HepG2 (cell line): Measurements from ENCODE around the gene MAPK10. TPM values are rescaled to one million over a fixed set of nuclear protein-coding genes. Genes with fewer than 3 reads are reported as not detected.

Source experiments
- ATAC-seq: fragments of 200-7000 bp; cut with Tn5 transposase; 3 replicates; pipeline ENCODE4 v1.9.1; 2020; ENCODE audit warnings: mild to moderate bottlenecking, moderate library complexity
- BruUV-seq: library from RNA; stranded (reverse); fragments of 400-500 nt; replicated peaks from 2 replicates; lab custom pipeline; 2021; lab: Mats Ljungman, UMichigan
- CTCF ChIA-PET: fragments of 300-600 bp; formaldehyde crosslinking; extraction: SDS; loops from one replicate; lab custom pipeline; 2021; ENCODE audit warnings: low total read pairs, inconsistent platforms, low intra/inter-chr PET ratio; lab: Yijun Ruan, JAX
- POLR2A ChIA-PET: fragments of 350-600 bp; sonication (Branson Sonifier 250); formaldehyde crosslinking; loops from one replicate; lab custom pipeline; 2020; ENCODE audit warnings: antibody characterized with exemption, inconsistent platforms; lab: Yijun Ruan, JAX
- DNase-seq: peaks from one replicate; pipeline ENCODE4 v3.0.0-alpha.2; 2015; ENCODE audit warnings: low spot score
- FAIRE-seq: peaks from 3 replicates; lab custom pipeline; 2011; peaks lifted over from hg19 to GRCh38; lab: Jason Lieb, UNC
- H2AFZ ChIP-seq: one replicate; pipeline ENCODE4 v1.6.1; 2011; ENCODE audit warnings: low read length, inconsistent platforms
- H3K27ac ChIP-seq: fragments of 300-600 bp; 3 replicates; pipeline ENCODE4 v1.8.0; 2011; ENCODE audit warnings: mixed run types, mild to moderate bottlenecking, mixed read lengths, low read length, inconsistent platforms; ENCODE audit not compliant: insufficient read depth; ENCODE audit errors: extremely low read length
- H3K27me3 ChIP-seq, 2 experiments: fragments of 200-600 bp in 1 of 2; 2 replicates in 1 of 2; 3 replicates in 1 of 2; pipeline versions ENCODE4 v1.6.0 to v1.8.0; 2011; ENCODE audit warnings: low read length in 2 of 2, mild to moderate bottlenecking in 2 of 2, moderate library complexity in 2 of 2, inconsistent platforms in 1 of 2; ENCODE audit not compliant: insufficient read depth in 2 of 2, control insufficient read depth in 1 of 2
- H3K36me3 ChIP-seq, 2 experiments: fragments of 200-600 bp in 1 of 2; replicated peaks in 1 of 2; 2 replicates in 1 of 2; 3 replicates in 1 of 2; pipeline versions ENCODE4 v1.5.1 to v1.8.0; 2011; ENCODE audit warnings: low read length in 2 of 2, inconsistent platforms in 1 of 2; ENCODE audit not compliant: insufficient read depth in 2 of 2, control insufficient read depth in 1 of 2
- H3K4me1 ChIP-seq: 2 replicates; pipeline ENCODE4 v1.5.1; 2012; ENCODE audit warnings: low read length, inconsistent platforms; ENCODE audit not compliant: insufficient read depth
- H3K4me2 ChIP-seq: 2 replicates; pipeline ENCODE4 v1.6.0; 2011; ENCODE audit warnings: low read depth, low read length, inconsistent platforms
- H3K4me3 ChIP-seq, 3 experiments: fragments of 200-600 bp in 1 of 3; sonication (generic), shearing (Covaris generic) in 1 of 3; replicated peaks in 1 of 3; 2 replicates each; pipeline ENCODE4 v1.5.1; 2011 to 2016; ENCODE audit warnings: low read length in 3 of 3, inconsistent platforms in 2 of 3, low read depth in 2 of 3, mild to moderate bottlenecking in 2 of 3, control low read depth in 1 of 3, mixed read lengths in 1 of 3; ENCODE audit not compliant: insufficient read depth in 1 of 3
- H3K79me2 ChIP-seq: one replicate; pipeline ENCODE4 v1.6.1; 2011; ENCODE audit warnings: low read length, inconsistent platforms; ENCODE audit not compliant: insufficient read depth
- H3K9ac ChIP-seq: 2 replicates; pipeline ENCODE4 v1.6.0; 2011; ENCODE audit warnings: mild to moderate bottlenecking, low read depth, low read length, inconsistent platforms; ENCODE audit not compliant: insufficient read depth
- H3K9me3 ChIP-seq: 2 replicates; pipeline ENCODE4 v1.5.1; 2012; ENCODE audit warnings: mild to moderate bottlenecking, low read length
- H4K20me1 ChIP-seq: 2 replicates; pipeline ENCODE4 v1.6.0; 2011; ENCODE audit warnings: inconsistent platforms, mild to moderate bottlenecking, low read length, moderate library complexity; ENCODE audit not compliant: insufficient read depth
- CSRNP2 ChIP-seq: sonication (generic); formaldehyde crosslinking; conservative IDR thresholded peaks from 2 replicates; pipeline ENCODE4 v1.8.0; 2022; ENCODE audit warnings: low read depth, missing genetic modification reagents
- CTCF ChIP-seq: sonication (generic); formaldehyde crosslinking; IDR thresholded peaks from 2 replicates; pipeline ENCODE4 v1.5.0; 2020; ENCODE audit warnings: mild to moderate bottlenecking, missing genetic modification reagents, moderate library complexity
- ELF3 ChIP-seq: IDR thresholded peaks from 2 replicates; pipeline ENCODE4 v1.6.1; 2016; ENCODE audit warnings: missing genetic modification reagents, missing compliant biosample characterization
- FOSL2 ChIP-seq: sonication (generic); formaldehyde crosslinking; IDR thresholded peaks from 2 replicates; pipeline ENCODE4 v1.4.0; 2020; ENCODE audit warnings: missing genetic modification reagents
- PAF1 ChIP-seq: IDR thresholded peaks from 2 replicates; pipeline ENCODE4 v1.6.1; 2016; ENCODE audit warnings: missing genetic modification reagents, missing compliant biosample characterization
- PLRG1 ChIP-seq: fragments of 450-650 bp; conservative IDR thresholded peaks from 2 replicates; pipeline ENCODE4 v1.6.1; 2016
- SOX6 ChIP-seq, 2 experiments: fragments of 450-650 bp in 1 of 2; sonication (generic) in 1 of 2; formaldehyde crosslinking in 1 of 2; IDR thresholded peaks; 2 replicates each; pipeline versions ENCODE4 v1.4.0 to v1.6.1; 2017 to 2020; ENCODE audit warnings: antibody characterized with exemption in 1 of 2, mild to moderate bottlenecking in 1 of 2, missing genetic modification reagents in 1 of 2
- TCF7 ChIP-seq: sonication (generic); IDR thresholded peaks from 2 replicates; pipeline ENCODE4 v1.6.1; 2016; ENCODE audit warnings: antibody characterized with exemption, low read depth
- ZBTB20 ChIP-seq: sonication (generic); formaldehyde crosslinking; IDR thresholded peaks from 2 replicates; pipeline ENCODE4 v1.8.1; 2023; ENCODE audit warnings: missing genetic modification reagents, low read depth, mild to moderate bottlenecking, borderline replicate concordance
- ZBTB3 ChIP-seq: sonication (generic); formaldehyde crosslinking; IDR thresholded peaks from 2 replicates; pipeline ENCODE4 v1.4.0; 2020; ENCODE audit warnings: low read depth, mild to moderate bottlenecking, moderate library complexity, missing genetic modification reagents, borderline replicate concordance
- ZNF253 ChIP-seq: sonication (generic); formaldehyde crosslinking; IDR thresholded peaks from 2 replicates; pipeline ENCODE4 v1.8.0; 2022; ENCODE audit warnings: mild to moderate bottlenecking, missing genetic modification reagents, borderline replicate concordance
- ZNF556 ChIP-seq: sonication (generic); formaldehyde crosslinking; IDR thresholded peaks from 2 replicates; pipeline ENCODE4 v1.4.0; 2020; ENCODE audit warnings: mild to moderate bottlenecking, missing genetic modification reagents, borderline replicate concordance
- ZNF773 ChIP-seq: sonication (generic); formaldehyde crosslinking; IDR thresholded peaks from 2 replicates; pipeline ENCODE4 v1.4.0; 2020; ENCODE audit warnings: missing genetic modification reagents, borderline replicate concordance
- WGBS: methylation state at CpG from one replicate; pipeline ENCODE4 v1.1.6; 2017; ENCODE audit warnings: low lambda C conversion rate; 5-methylcytosine and 5-hydroxymethylcytosine counted together
- in situ Hi-C: cut with HindIII; loops from 2 replicates; pipeline ENCODE4 v1.10.0; 2017; ENCODE audit warnings: low pct_unique_long_range_greater_than_20kb; ENCODE audit not compliant: extremely low pct_ligation_motif_present
- intact Hi-C: fragments of 100-400 bp; cut with micrococcal nuclease; formaldehyde crosslinking; loops from one replicate; pipeline ENCODE4 v1.10.0; 2022; ENCODE audit not compliant: unreplicated experiment
- polyA plus RNA-seq, 8 experiments: library from polyadenylated mRNA; depleted of rRNA in 3 of 8; stranded (reverse) in 7 of 8; unstranded in 1 of 8; fragments of >200 nt; fragmentation: Illumina TruSeq in 4 of 8; extraction: Trizol in 4 of 8; gene quantifications; 2 replicates each; pipeline versions ENCODE4 v1.2.1 to v1.2.3, GENCODE V29; 2011 to 2016; ENCODE audit warnings: low read depth in 4 of 8, missing spikeins in 1 of 8, mixed read lengths in 1 of 8; ENCODE audit not compliant: insufficient read depth in 1 of 8
- total RNA-seq, 5 experiments: library from RNA; depleted of rRNA; stranded (reverse); fragments of >200 nt; fragmentation: Illumina TruSeq; extraction: Trizol; gene quantifications; 2 replicates each; pipeline ENCODE4 v1.2.3, GENCODE V29; 2016; ENCODE audit warnings: low read depth in 1 of 5

MAPK10 gene
- total and polyA plus RNA-seq, 2 of the 13 experiments (the other 11 are each of a cell fraction or from before 2014, with no cell fraction given) = not detected

- peak; percentile 39 for TF ChIP-seq CTCF
Measured at GRCh38 chr4:86223472-86223871, 136.4 kb downstream of the MAPK10 start (continued).

GRCh38 chr4:86221002-86221401 is 138.9 kb downstream of the MAPK10 start:
- Histone ChIP-seq H3K9me3 (no peaks in the 10 kb centered on the region), H2AFZ (no peak overlapping the region), H3K27ac (no peak overlapping the region), H3K27me3 (no peaks in the 10 kb centered on the region)
- WGBS = 30% methylated on average over 4 of the region's 4 CpGs
- ATAC-seq (no peak), DNase-seq (no peak)
- intact Hi-C loops = loop anchor here (5.0 kb wide), 1 partner anchor 179 kb away; no protein-coding TSS in a partner anchor
- CTCF ChIA-PET = no interaction called here
- TF ChIP-seq ELF3 (CRISPR knock-in tag) (no peak), SOX6 (IDR thresholded peaks at IDR 0.05) (no peak), SOX6 (CRISPR knock-in tag; IDR thresholded peaks at IDR 0.05) (no peak), PAF1 (no peak), TCF7 (no peak), ZNF253 (CRISPR knock-in tag) (no peak), FOSL2 (CRISPR knock-in tag) (no peak), ZNF773 (CRISPR knock-in tag) (no peak), ZBTB20 (CRISPR knock-in tag) (no peak), PLRG1 (no peak), ZBTB3 (CRISPR knock-in tag) (no peak), ZNF556 (CRISPR knock-in tag) (no peak), CSRNP2 (CRISPR knock-in tag) (no peak)
- TF ChIP-seq, all 625 proteins: peak for 0
- Histone ChIP-seq H3K4me1 (no peaks in the 10 kb centered on the region), H3K36me3 (no peaks in the 10 kb centered on the region), H3K4me3 (no peak overlapping the region), H3K79me2 (no peaks in the 10 kb centered on the region), H3K4me2 (no peak overlapping the region), H3K9ac (no peak overlapping the region), H4K20me1 (no peaks in the 10 kb centered on the region)
- no TSS peak for BruUV-seq
- FAIRE-seq = no peak
- POLR2A ChIA-PET = no interaction called here
- in situ Hi-C loops = no loop called here
